GM18873 (cell line): ENCODE data around the gene SPRY1.

Source experiments
- ATAC-seq: cut with Tn5 transposase; IDR thresholded peaks from one replicate; pipeline ENCODE4 v1.9.1; 2021; ENCODE audit warnings: mild to moderate bottlenecking, moderate library complexity, moderate number of reproducible peaks; ENCODE audit not compliant: unreplicated experiment, low FRiP score

SPRY1 gene

GRCh38 chr4:123406872-123407271, 10.3 kb downstream of the SPRY1 start:
- no peak for ATAC-seq

- no peak for ATAC-seq
Observed at GRCh38 chr4:123408471-123409084, 12.0 kb downstream of the SPRY1 start.

GRCh38 chr4:123409334-123409733, 12.7 kb downstream of the SPRY1 start:
- ATAC-seq: no peak

GRCh38 chr4:123411514-123411913, 14.9 kb downstream of the SPRY1 start:
- ATAC-seq: no peak

GRCh38 chr4:123412091-123412505, 15.5 kb downstream of the SPRY1 start:
- ATAC-seq: peak; percentile 79

GRCh38 chr4:123412700-123413512, 16.3 kb downstream of the SPRY1 start:
- ATAC-seq: no peak

- ATAC-seq: no peak
Observed at GRCh38 chr4:123415576-123415975, 19.0 kb downstream of the SPRY1 start.

- ATAC-seq: no peak
Observed at GRCh38 chr4:123415977-123416376, 19.4 kb downstream of the SPRY1 start.

GRCh38 chr4:123417813-123418212, 21.2 kb downstream of the SPRY1 start:
- no peak for ATAC-seq

GRCh38 chr4:123418351-123418931, 21.8 kb downstream of the SPRY1 start:
- peak; percentile 81 for ATAC-seq

- ATAC-seq: no peak
Observed at GRCh38 chr4:123419885-123420755, 23.5 kb downstream of the SPRY1 start.

GRCh38 chr4:123421227-123421936, 24.8 kb downstream of the SPRY1 start:
- ATAC-seq: no peak

- no peak for ATAC-seq
Observed at GRCh38 chr4:123421937-123422781, 25.6 kb downstream of the SPRY1 start.

GRCh38 chr4:123423819-123424218, 27.2 kb downstream of the SPRY1 start:
- no peak for ATAC-seq

- ATAC-seq: no peak
Observed at GRCh38 chr4:123427951-123428350, 31.4 kb downstream of the SPRY1 start.

- no peak for ATAC-seq
Observed at GRCh38 chr4:123430031-123430430, 33.4 kb downstream of the SPRY1 start.

GRCh38 chr4:123430501-123430900, 33.9 kb downstream of the SPRY1 start:
- no peak for ATAC-seq

- no peak for ATAC-seq
Observed at GRCh38 chr4:123433573-123433972, 37.0 kb downstream of the SPRY1 start.

- no peak for ATAC-seq
Observed at GRCh38 chr4:123433976-123434375, 37.4 kb downstream of the SPRY1 start.
